Keratinocyte (primary cell): ENCODE data around the gene ANGPT4.

Source experiments
- CTCF ChIP-seq, 3 experiments: IDR thresholded peaks in 1 of 3; conservative IDR thresholded peaks in 1 of 3; optimal IDR thresholded peaks in 1 of 3; 2 replicates in 2 of 3; 3 replicates in 1 of 3; pipeline versions ENCODE3 to v1.5.1; 2011; ENCODE audit warnings: low read length in 3 of 3, mild to moderate bottlenecking in 3 of 3, moderate library complexity in 2 of 3, control low read depth in 1 of 3, inconsistent platforms in 1 of 3; ENCODE audit not compliant: insufficient read depth in 2 of 3; ENCODE audit errors: extremely low read depth in 1 of 3
- EZH2 ChIP-seq: IDR thresholded peaks from one replicate; pipeline ENCODE4 v1.6.1; 2012; ENCODE audit warnings: inconsistent platforms, mild to moderate bottlenecking, low read length, moderate library complexity

- no peak for TF ChIP-seq CTCF (optimal IDR thresholded peaks at IDR 0.05 in 1 of 3, IDR thresholded peaks at IDR 0.05 in 1 of 3, conservative IDR thresholded peaks at IDR 0.05 in 1 of 3; ENCODE audit: extremely low read depth in 1 of 3, insufficient read depth in 2 of 3, low read length in 3 of 3)
- no peak for TF ChIP-seq EZH2
These were observed 29.7 kb upstream of the ANGPT4 start for GRCh38 chr20:945841-946240.
